Suppressor macrophage treated with lipopolysaccharide for 1 hour (primary cell): ENCODE results near the gene TTC28.
A peak's percentile ranks its signal among the peaks of the same experiment; 100 is the strongest.
"Not testable (repeated sequence)": the region's sequence is repeated elsewhere in the genome, so short reads cannot be mapped to it uniquely, and the experiment has no call there.

Experiments used
- DNase-seq, 3 donors: peaks; one replicate each; pipeline ENCODE4 v3.0.0-alpha.2; 2020 to 2022

The TTC28 gene

GRCh38 chr22:28674121-28674563 is 5.5 kb downstream of the TTC28 start:
- peak; percentile 48 to 63 (median 60) for DNase-seq

GRCh38 chr22:28670756-28671155 is 8.9 kb downstream of the TTC28 start:
- peak; percentile 20 to 49 (median 33) for DNase-seq

- peak; percentile 81 to 86 (median 84) for DNase-seq
These were observed 9.5 kb downstream of the TTC28 start for GRCh38 chr22:28670161-28670560.

GRCh38 chr22:28669387-28669786 is 10.3 kb downstream of the TTC28 start:
- peak in 1 of 3 donors; percentile 17 for DNase-seq

- not testable (repeated sequence) for DNase-seq
These were observed 16.1 kb downstream of the TTC28 start for GRCh38 chr22:28663569-28663942.

GRCh38 chr22:28658448-28658847 is 21.2 kb downstream of the TTC28 start:
- DNase-seq, result no peak

- no peak for DNase-seq
These were observed 23.5 kb downstream of the TTC28 start for GRCh38 chr22:28656181-28656580.

- no peak for DNase-seq
These were observed 29.2 kb downstream of the TTC28 start for GRCh38 chr22:28650463-28650862.

- DNase-seq, result no peak
These were observed 30.8 kb downstream of the TTC28 start for GRCh38 chr22:28648792-28649191.

- DNase-seq, result no peak
These were observed 32.4 kb downstream of the TTC28 start for GRCh38 chr22:28647216-28647615.

GRCh38 chr22:28639321-28639720 is 40.3 kb downstream of the TTC28 start:
- DNase-seq, result no peak

GRCh38 chr22:28637225-28637624 is 42.4 kb downstream of the TTC28 start:
- DNase-seq, result no peak

GRCh38 chr22:28630177-28630574 is 49.5 kb downstream of the TTC28 start:
- no peak for DNase-seq

- peak in 1 of 3 donors; percentile 5 for DNase-seq
These were observed 50.0 kb downstream of the TTC28 start for GRCh38 chr22:28629420-28630176.

GRCh38 chr22:28628766-28629165 is 50.9 kb downstream of the TTC28 start:
- DNase-seq, result no peak

- no peak for DNase-seq
These were observed 51.8 kb downstream of the TTC28 start for GRCh38 chr22:28627791-28628190.

- DNase-seq, result no peak
These were observed 59.3 kb downstream of the TTC28 start for GRCh38 chr22:28620244-28620922.

GRCh38 chr22:28619236-28619635 is 60.4 kb downstream of the TTC28 start:
- no peak for DNase-seq

- DNase-seq, result not testable (repeated sequence)
These were observed 64.2 kb downstream of the TTC28 start for GRCh38 chr22:28615423-28615822.

GRCh38 chr22:28609921-28610320 is 69.7 kb downstream of the TTC28 start:
- no peak for DNase-seq

- DNase-seq, result no peak
These were observed 71.1 kb downstream of the TTC28 start for GRCh38 chr22:28608546-28608945.

- no peak for DNase-seq
These were observed 71.8 kb downstream of the TTC28 start for GRCh38 chr22:28607795-28608194.

GRCh38 chr22:28604966-28605761 is 74.5 kb downstream of the TTC28 start:
- DNase-seq, result no peak

- no peak for DNase-seq
These were observed 77.7 kb downstream of the TTC28 start for GRCh38 chr22:28601915-28602314.
